ENCODE data around the gene PTPA.
A peak's percentile ranks its signal among the peaks of the same experiment; 100 is the strongest.

The PTPA gene

GRCh38 chr9:129110740-129111527 is at the start of gene PTPA, which contains the start of gene CRAT:
Gene PTPA (plus strand): TSS chr9:129111415. CDS start chr9:129111601, 186 bp downstream.
Gene CRAT (minus strand): TSS chr9:129110793. CDS start chr9:129110509, 284 bp downstream.
- DNase-seq (ENCODE audit: low read depth): peak; percentile 92

GRCh38 chr9:129063061-129063460 is 48.2 kb upstream of the PTPA start:
- no peak for DNase-seq (ENCODE audit: low read depth)

- no peak for DNase-seq (ENCODE audit: low read depth)
Measured at GRCh38 chr9:129064499-129064908, 46.7 kb upstream of the PTPA start.

- DNase-seq (ENCODE audit: low read depth): no peak
Measured at GRCh38 chr9:129068110-129068509, 43.1 kb upstream of the PTPA start.

- no peak for DNase-seq (ENCODE audit: low read depth)
Measured at GRCh38 chr9:129068990-129069861, 42.0 kb upstream of the PTPA start.

GRCh38 chr9:129069862-129070641 is 41.2 kb upstream of the PTPA start:
- no peak for DNase-seq (ENCODE audit: low read depth)

- no peak for DNase-seq (ENCODE audit: low read depth)
Measured at GRCh38 chr9:129070696-129071525, 40.3 kb upstream of the PTPA start.

GRCh38 chr9:129071526-129072126 is 39.6 kb upstream of the PTPA start:
- no peak for DNase-seq (ENCODE audit: low read depth)

GRCh38 chr9:129072171-129072570 is 39.0 kb upstream of the PTPA start:
- no peak for DNase-seq (ENCODE audit: low read depth)

- no peak for DNase-seq (ENCODE audit: low read depth)
Measured at GRCh38 chr9:129073404-129073803, 37.8 kb upstream of the PTPA start.

- no peak for DNase-seq (ENCODE audit: low read depth)
Measured at GRCh38 chr9:129074106-129074505, 37.1 kb upstream of the PTPA start.

- DNase-seq (ENCODE audit: low read depth): no peak
Measured at GRCh38 chr9:129075996-129076639, 35.1 kb upstream of the PTPA start.

GRCh38 chr9:129076640-129077037 is 34.6 kb upstream of the PTPA start:
- no peak for DNase-seq (ENCODE audit: low read depth)

- no peak for DNase-seq (ENCODE audit: low read depth)
Measured at GRCh38 chr9:129077236-129077635, 34.0 kb upstream of the PTPA start.

GRCh38 chr9:129078691-129079503 is 32.3 kb upstream of the PTPA start:
- DNase-seq (ENCODE audit: low read depth): no peak

- DNase-seq (ENCODE audit: low read depth): no peak
Measured at GRCh38 chr9:129079829-129080228, 31.4 kb upstream of the PTPA start.

- no peak for DNase-seq (ENCODE audit: low read depth)
Measured at GRCh38 chr9:129080298-129080600, 31.0 kb upstream of the PTPA start.

- DNase-seq (ENCODE audit: low read depth): peak; percentile 99
Measured at GRCh38 chr9:129080601-129081387, 30.4 kb upstream of the PTPA start, which contains the start of gene DOLPP1. Gene DOLPP1 (plus strand): TSS chr9:129081111. CDS start chr9:129081132, 21 bp downstream.
